DMS153 (cell line): ENCODE results near the gene EXOC4.

ENCODE experiments used
- DNase-seq: peaks from one replicate; lab custom pipeline; 2025; lab: John Stamatoyannopoulos, UW

The EXOC4 gene

DNA sequence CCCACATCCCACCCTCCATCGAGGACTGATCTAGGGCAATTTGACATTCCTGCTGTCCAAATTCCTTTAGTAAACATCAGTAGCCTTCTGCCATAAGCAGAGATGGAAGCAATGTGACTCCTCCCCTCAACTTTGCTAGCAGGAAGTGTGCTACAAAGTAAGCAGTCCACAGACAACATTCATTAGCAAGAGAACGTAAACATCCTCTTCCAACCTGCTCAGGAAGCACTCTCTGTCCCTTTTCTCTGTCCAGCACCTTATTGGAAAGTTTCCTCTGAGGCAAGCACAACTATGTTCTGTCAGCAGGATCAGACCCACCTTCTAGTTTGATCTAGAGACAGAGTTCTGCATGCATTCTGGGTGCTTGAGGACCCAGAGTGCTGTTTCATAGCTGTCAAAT lies 826.1 kb downstream of the EXOC4 start:
- no peak for DNase-seq

DNA sequence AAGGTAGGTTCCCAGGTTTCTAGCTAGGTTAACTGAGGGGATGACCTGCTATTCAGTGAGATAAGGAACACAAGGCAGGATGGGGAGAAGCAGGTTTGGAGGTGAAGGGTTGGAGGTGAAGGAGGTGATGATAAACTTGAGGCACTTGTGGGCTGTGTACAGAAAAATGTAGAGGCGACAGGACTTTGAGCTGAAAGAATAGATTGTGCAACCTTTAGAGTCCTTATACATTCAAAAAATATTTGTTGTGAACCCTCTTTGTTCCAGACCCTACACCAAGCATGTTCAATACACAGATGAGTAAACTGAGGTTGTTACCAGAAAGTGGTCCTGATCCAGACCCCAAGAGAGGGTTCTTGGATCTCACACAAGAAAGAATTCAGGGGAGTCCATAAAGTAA lies 828.8 kb downstream of the EXOC4 start:
- DNase-seq: no peak

DNA sequence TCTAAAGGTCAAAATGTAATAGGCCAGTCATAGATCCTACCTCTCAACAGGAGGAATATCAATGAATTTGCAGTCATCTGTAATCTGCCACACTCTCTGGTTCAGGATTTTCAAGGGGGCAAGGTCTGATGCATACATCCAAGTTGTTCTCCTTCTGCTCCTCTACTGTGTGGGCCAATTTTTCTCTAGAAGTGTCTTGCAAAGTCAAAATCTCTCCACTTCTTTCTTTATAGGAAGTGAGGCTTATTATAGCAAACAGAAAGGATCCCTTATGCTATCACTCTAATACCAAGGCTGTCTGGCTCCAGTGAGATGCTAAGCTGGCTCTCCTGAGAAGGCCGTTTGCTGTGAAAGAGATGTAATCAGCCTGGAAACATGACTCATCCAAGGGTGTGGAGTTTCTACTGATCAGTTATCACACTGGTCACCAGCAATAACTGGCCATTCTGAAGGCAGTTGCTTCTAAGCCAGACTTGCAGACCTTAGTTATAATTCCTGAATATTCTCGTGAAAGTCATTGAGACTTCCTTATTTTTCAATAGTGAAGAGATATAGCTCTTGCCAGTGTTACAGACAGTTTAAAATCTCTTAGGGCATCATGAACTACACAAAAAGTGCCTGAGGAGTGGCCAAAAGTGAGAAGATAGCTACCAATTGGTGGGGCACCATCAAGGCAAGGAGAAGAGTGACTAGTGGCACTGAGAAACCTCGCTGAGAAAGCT lies 831.0 kb downstream of the EXOC4 start:
- no peak for DNase-seq

DNA sequence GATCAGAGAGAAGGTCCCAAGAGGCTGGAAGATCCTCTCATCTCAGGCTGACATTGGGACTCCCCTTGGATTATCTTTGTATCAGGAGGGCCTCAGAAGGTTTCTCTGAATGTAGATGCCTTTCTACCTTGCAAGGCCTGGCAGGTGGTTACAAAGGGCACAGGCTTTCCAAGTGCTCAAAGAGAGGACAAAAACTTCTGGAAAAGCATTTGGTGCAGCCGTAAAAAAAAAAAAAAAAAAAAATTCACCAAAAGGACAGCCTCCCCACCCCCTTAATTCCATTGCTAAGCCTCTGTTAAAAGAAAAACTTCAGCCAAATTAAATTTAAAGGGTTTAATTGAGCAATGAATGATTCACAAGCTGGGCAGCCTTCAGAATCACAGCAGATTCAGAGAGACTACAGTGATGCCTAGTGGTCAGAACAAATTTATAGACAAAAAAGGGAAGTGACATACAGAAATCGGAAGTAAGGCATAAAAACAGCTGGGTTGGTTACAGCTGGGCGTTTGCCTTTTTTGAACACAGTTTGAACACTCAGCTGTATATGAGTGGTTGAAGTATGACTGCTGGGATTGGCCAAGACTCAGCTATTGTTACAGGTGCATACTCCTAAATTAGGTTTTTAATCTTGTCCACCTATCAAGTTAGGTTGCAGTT lies 831.7 kb downstream of the EXOC4 start:
- no peak for DNase-seq

DNA sequence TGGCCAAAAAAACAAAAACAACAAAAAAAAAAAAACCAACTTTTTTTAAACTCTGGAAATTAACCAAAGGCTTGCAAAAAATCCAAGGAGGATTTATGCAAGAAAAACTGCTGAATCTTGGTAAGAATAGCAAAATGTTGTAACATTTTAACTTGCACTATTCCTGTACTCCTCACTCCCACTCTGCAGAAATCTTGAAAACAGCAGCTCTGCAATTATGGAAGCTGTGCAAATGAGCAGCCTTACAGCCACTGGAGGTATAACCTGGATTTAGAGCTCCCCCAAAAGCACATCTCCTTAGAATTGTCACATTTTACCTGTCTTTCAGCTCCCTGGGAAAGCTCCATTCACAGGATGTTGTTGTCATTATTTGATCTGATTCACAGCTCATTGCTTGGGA lies 832.4 kb downstream of the EXOC4 start:
- DNase-seq: no peak

DNA sequence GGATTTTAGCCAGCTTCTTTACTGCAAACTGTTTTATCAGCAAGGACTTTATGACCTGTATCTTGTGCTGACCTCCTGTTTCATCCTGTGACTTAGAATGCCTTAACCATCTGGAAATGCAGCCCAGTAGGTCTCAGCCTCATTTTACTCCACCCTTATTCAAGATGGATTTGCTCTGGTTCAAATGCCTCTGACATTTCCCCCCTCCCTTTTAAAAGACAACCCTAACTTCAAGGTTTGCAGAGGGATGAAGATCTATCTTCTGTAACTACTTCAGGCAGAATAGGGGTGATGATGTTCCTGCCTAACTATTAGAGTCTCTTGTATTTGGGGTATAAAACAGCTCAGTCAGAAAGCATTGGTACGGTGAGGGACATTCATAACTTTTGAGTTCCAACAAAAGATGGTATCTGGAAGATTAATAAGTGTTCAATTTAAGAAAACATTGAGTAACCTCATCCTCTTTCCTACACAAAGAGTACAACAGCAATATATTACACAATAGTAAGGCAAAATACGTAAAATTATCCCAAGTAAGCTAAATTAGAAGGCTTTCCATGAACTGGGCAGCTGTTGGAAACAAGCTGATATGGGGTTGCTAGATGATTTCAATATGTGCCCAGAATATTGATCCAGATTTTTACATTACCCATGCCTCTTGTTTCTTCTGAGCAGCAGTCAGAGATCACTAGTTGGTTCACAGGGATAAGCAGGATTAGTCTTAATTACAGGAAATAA lies 834.3 kb downstream of the EXOC4 start:
- no peak for DNase-seq

DNA sequence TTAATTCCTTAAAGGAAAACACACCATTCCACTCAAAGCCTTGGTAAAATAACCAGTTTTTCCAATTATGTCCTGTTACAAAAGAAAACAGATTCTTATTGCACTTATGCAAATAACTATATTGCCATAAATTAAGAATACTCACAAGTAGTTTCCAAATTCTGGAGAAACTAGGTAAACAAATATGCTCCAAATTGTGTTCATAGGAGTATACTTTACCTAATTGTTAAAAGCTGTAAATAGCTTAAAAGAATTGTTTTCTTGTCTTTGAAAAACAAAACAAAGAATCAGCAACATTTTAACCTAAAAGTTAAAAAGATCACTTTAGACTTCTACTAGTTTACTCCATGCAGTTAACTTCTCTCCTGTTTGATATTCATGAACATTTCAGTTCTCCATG lies 835.3 kb downstream of the EXOC4 start:
- DNase-seq: no peak

DNA sequence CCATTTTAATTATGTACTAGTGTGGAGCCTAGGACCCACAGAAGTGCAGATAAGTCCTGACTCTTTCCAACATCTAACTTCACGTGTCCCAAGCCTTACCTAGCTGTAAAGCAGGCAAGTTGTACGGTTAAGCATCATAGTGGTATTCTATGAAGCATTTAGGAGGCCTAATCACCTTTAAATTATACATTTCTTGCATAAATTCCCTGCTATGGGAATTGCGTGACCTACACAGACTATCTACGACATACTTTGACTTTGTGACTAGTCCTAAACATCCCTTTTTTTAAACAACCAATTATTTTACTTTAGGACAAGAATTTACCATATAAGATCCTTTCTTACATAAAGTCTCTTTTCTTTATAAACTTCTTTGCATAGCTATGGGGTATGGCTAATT lies 836.6 kb downstream of the EXOC4 start:
- DNase-seq: no peak

DNA sequence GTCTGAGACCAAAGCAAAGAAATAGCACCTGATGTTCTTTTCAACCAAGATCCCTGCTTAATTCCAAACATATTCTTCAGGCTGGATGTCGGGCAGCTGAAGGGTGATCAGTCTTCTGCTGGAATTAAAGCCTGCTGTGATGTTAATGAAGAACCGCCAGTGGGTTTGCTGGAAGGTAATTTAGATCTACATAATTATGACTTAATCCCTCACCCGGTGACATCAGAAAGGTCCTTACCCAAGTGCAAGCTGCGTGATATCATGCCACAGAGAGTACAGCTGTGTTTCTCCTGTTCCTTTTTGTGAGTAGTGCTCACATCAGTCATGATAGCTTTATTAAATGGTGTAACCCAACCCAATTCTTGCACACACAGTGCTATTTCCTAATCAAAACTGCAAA lies 845.2 kb downstream of the EXOC4 start:
- no peak for DNase-seq

DNA sequence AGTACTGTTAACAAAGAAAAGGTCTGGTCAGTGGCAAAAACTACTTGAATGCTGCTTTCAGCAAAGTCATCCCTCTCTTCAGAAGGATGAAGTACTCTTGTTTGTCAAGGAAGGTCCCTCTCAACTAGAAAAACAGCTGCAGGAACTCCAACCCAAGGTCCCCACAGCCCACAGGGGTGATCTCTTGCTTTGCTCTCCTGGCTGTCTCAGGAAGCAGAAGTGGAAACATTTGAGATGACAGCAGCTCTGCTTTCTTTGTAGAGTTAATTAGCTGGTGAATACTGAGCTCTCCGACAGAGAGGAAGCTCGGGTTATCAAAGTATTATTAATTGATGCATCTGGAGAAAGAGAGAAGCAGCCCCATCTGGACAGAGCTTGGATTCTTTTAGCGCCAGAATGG lies 848.8 kb downstream of the EXOC4 start:
- no peak for DNase-seq

DNA sequence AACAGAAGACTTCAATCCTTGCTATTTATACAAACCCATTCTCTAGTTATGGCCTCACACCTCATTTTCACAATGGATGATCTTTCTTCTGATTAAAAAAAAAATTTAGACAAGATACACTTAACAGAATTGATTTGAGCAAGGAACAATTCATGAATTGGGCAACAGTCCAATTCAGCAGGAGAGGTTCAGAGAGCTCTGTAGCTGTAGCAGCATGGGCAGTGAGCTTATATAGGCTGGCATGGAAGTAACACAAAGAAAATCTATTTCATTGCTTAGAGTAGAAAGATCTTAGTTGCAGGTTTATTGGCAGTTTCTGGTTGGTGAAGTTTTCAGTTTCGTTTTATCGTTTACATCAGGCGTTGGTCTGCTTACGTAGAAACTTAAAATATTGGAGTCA lies 851.3 kb downstream of the EXOC4 start:
- DNase-seq: no peak

DNA sequence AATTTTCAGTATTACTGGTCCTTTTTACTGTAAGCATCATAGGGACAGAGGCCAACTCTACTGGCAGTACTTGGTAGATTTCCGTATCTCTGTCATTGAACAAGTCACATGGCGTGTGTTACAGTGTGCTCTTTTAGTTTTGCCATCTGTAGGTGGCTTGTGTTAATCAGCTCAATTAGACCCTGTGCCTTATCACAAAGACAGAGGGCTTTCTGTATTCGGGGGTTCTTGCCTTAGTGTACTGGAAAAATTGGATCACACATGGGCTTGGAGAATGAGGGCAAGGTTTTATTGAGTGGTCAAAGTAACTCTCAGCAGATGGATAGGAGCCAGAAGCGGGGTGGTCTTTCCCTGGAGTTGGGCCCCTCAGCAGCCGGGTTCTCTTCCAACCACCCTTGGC lies 853.0 kb downstream of the EXOC4 start:
- DNase-seq: no peak

DNA sequence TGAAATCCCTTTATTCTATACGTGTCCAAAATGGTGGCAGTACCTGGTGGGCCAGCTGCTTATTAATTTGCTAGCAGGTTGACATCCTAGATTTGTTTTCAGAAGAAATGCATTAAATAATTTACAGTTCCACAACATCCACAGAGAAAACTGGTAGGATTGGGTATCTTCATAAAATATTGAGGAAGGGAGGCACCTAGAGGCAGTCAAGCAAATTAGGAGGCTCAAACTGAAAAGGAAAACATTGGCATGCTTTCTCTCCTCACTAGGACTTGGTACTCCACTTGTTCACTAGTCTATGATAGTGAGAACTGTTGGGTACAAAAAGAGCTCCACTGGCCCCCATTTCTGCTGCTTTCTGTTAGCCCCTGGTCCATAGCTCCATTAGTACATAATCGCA lies 855.9 kb downstream of the EXOC4 start:
- no peak for DNase-seq

DNA sequence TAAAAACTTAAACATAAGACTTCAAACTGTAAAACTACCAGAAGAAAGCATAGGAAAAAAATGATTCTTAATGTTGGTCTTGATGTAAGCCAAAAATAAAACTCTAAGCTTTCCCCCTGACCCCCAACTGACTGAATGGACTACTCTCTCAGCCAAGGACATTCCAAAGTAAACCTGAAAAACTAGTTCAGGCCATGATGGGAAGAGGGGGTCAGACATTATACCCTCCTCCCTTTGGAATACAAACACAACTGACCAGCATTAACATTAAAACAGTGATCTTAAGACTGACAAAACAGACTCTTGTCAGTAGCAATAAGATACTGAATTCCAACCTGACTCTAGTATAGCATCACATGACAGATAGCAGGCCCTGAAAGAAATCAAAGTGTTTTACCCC lies 860.8 kb downstream of the EXOC4 start:
- no peak for DNase-seq

DNA sequence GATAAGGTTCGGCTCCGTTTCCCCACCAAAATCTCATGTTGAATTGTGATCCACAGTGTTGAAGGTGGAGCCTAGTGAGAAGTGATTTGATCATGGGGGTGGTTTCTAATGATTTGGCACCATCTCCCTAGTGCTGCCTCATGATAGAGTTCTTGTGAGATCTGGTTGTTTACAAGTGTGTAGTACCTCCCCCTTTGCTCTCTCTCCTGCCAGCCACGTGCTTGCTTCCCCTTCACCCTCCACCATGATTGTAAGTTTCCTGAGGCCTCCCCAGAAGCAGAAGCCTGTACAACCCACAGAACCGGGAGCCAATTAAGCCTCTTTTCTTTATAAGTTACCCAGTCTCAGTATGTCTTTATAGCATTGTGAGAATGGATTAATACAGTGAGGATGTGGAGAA lies 862.1 kb downstream of the EXOC4 start:
- DNase-seq: no peak
